ENCODE data around the gene LRRC4B. TPM values are rescaled to one million over a fixed set of nuclear protein-coding genes. Genes with fewer than 3 reads are reported as not detected.
"Not testable (repeated sequence)": the region's sequence is repeated elsewhere in the genome, so short reads cannot be mapped to it uniquely, and the experiment has no call there.

Gene LRRC4B
- total RNA-seq, 8 experiments from 2014 or later = 0.10 to 45.8 (median 17.2) TPM

- ATAC-seq (replicated peaks in 6 of 8) = no peak
- Histone ChIP-seq H3K27ac (no peak overlapping the region), H3K4me1 (replicated peaks in 1 of 2) (no peaks in the 10 kb centered on the region), H3K4me3 (no peak overlapping the region)
- in situ Hi-C loops (cut with MboI; ENCODE audit: low pct_unique_long_range_greater_than_20kb in 2 of 9, low sequenced_read_pairs in 9 of 9, unreplicated experiment in 9 of 9) = no loop called here
- WGBS, 10 experiments = 13 to 92% (median 46%) methylated on average over 1 to 3 of the region's 3 CpGs; no CpG with 5 or more reads in 4 of the 10 experiments
Measured at GRCh38 chr19:50590191-50590590, 22.0 kb upstream of the LRRC4B start.

GRCh38 chr19:50581795-50582660 lies 13.8 kb upstream of the LRRC4B start:
- 0 to 100% (median 60%) methylated on average over 1 to 3 of the region's 24 CpGs; no CpG with 5 or more reads in 1 of the 10 experiments for WGBS, 10 experiments
- H3K27ac ChIP-seq; in situ Hi-C loops (cut with MboI; ENCODE audit: low pct_unique_long_range_greater_than_20kb in 2 of 9, low sequenced_read_pairs in 9 of 9, unreplicated experiment in 9 of 9); ATAC-seq (replicated peaks in 6 of 8); H3K4me3 ChIP-seq; H3K4me1 ChIP-seq (replicated peaks in 1 of 2): not testable (repeated sequence)

GRCh38 chr19:50580970-50581634 lies 12.9 kb upstream of the LRRC4B start:
- in situ Hi-C loops (cut with MboI; ENCODE audit: low pct_unique_long_range_greater_than_20kb in 2 of 9, low sequenced_read_pairs in 9 of 9, unreplicated experiment in 9 of 9) = no loop called here

GRCh38 chr19:50580240-50580639 lies 12.0 kb upstream of the LRRC4B start:
- no peak for ATAC-seq (replicated peaks in 6 of 8)
- Histone ChIP-seq H3K27ac (no peak overlapping the region), H3K4me1 (replicated peaks in 1 of 2) (no peaks in the 10 kb centered on the region), H3K4me3 (no peak overlapping the region)
- in situ Hi-C loops (cut with MboI; ENCODE audit: low pct_unique_long_range_greater_than_20kb in 2 of 9, low sequenced_read_pairs in 9 of 9, unreplicated experiment in 9 of 9) = no loop called here
- WGBS, 10 experiments = 60 to 100% (median 82%) methylated on average over 2 to 6 of the region's 6 CpGs; no CpG with 5 or more reads in 1 of the 10 experiments

More at GRCh38 chr19:50580970-50581634, 12.9 kb upstream of the LRRC4B start:
- Histone ChIP-seq H3K27ac (no peak overlapping the region), H3K4me1 (replicated peaks in 1 of 2) (no peaks in the 10 kb centered on the region), H3K4me3 (no peak overlapping the region)
- WGBS, 10 experiments = 19 to 89% (median 66%) methylated on average over 1 to 10 of the region's 13 CpGs; no CpG with 5 or more reads in 1 of the 10 experiments
- peak in 3 of 8 experiments; percentile 27 to 55 (median 47) for ATAC-seq (replicated peaks in 6 of 8)

GRCh38 chr19:50576769-50577168 lies 8.5 kb upstream of the LRRC4B start:
- H3K4me1 ChIP-seq (replicated peaks in 1 of 2); H3K27ac ChIP-seq; in situ Hi-C loops (cut with MboI; ENCODE audit: low pct_unique_long_range_greater_than_20kb in 2 of 9, low sequenced_read_pairs in 9 of 9, unreplicated experiment in 9 of 9); ATAC-seq (replicated peaks in 6 of 8); H3K4me3 ChIP-seq: not testable (repeated sequence)
- 0 to 100% (median 15%) methylated on average over 1 to 3 of the region's 3 CpGs; no CpG with 5 or more reads in 4 of the 10 experiments for WGBS, 10 experiments

- H3K27ac ChIP-seq = no peak overlapping the region
- H3K4me1 ChIP-seq (replicated peaks in 1 of 2) = no peaks in the 10 kb centered on the region
- no peak for ATAC-seq (replicated peaks in 6 of 8)
- 20 to 94% (median 66%) methylated on average over 2 to 12 of the region's 13 CpGs; no CpG with 5 or more reads in 1 of the 10 experiments for WGBS, 10 experiments
- in situ Hi-C loops (cut with MboI; ENCODE audit: low pct_unique_long_range_greater_than_20kb in 2 of 9, low sequenced_read_pairs in 9 of 9, unreplicated experiment in 9 of 9) = no loop called here
- H3K4me3 ChIP-seq = no peak overlapping the region
Measured at GRCh38 chr19:50573741-50574461, 5.7 kb upstream of the LRRC4B start.

- peaks cover 0 to 3% of the 10 kb centered on the region in 2 donors for H3K4me1 ChIP-seq (replicated peaks in 1 of 2)
- 39 to 100% (median 64%) methylated on average over 1 to 8 of the region's 11 CpGs; no CpG with 5 or more reads in 3 of the 10 experiments for WGBS, 10 experiments
- in situ Hi-C loops (cut with MboI; ENCODE audit: low pct_unique_long_range_greater_than_20kb in 2 of 9, low sequenced_read_pairs in 9 of 9, unreplicated experiment in 9 of 9) = no loop called here
- ATAC-seq (replicated peaks in 6 of 8) = no peak
- no peak overlapping the region for H3K4me3 ChIP-seq
- H3K27ac ChIP-seq = no peak overlapping the region
Measured at GRCh38 chr19:50570997-50571396, 2.8 kb upstream of the LRRC4B start.

- Histone ChIP-seq H3K4me1 (replicated peaks in 1 of 2) (peaks cover 9 to 12% of the 10 kb centered on the region in 2 donors), H3K4me3 (no peak overlapping the region), H3K27ac (no peak overlapping the region)
- whole genome bisulfite sequencing, 10 experiments = 20 to 90% (median 73%) methylated on average over 1 to 7 of the region's 19 CpGs; no CpG with 5 or more reads in 7 of the 10 experiments
- in situ Hi-C loops (cut with MboI; ENCODE audit: low pct_unique_long_range_greater_than_20kb in 2 of 9, low sequenced_read_pairs in 9 of 9, unreplicated experiment in 9 of 9) = no loop called here
- ATAC-seq (replicated peaks in 6 of 8) = no peak
Measured at GRCh38 chr19:50569938-50570540, 1.8 kb upstream of the LRRC4B start.

GRCh38 chr19:50568728-50569698 lies 778 bp upstream of the LRRC4B start:
- Histone ChIP-seq H3K4me3 (no peak overlapping the region), H3K27ac (no peak overlapping the region), H3K4me1 (replicated peaks in 1 of 2) (peaks cover 19 to 22% of the 10 kb centered on the region in 2 donors)
- no peak for ATAC-seq (replicated peaks in 6 of 8)
- 0 to 50% methylated on average over 1 to 4 of the region's 20 CpGs; no CpG with 5 or more reads in 8 of the 10 experiments for WGBS, 10 experiments
- in situ Hi-C loops (cut with MboI; ENCODE audit: low pct_unique_long_range_greater_than_20kb in 2 of 9, low sequenced_read_pairs in 9 of 9, unreplicated experiment in 9 of 9) = no loop called here

- Histone ChIP-seq H3K4me1 (replicated peaks in 1 of 2) (peaks cover 35 to 37% of the 10 kb centered on the region in 2 donors), H3K4me3 (peak overlapping the region; percentile 53 to 83 (median 77)), H3K27ac (peak overlapping the region; percentile 71)
- peak in 5 of 8 experiments; percentile 31 to 57 (median 52) for ATAC-seq (replicated peaks in 6 of 8)
- in situ Hi-C loops (cut with MboI; ENCODE audit: low pct_unique_long_range_greater_than_20kb in 2 of 9, low sequenced_read_pairs in 9 of 9, unreplicated experiment in 9 of 9) = no loop called here
- no CpG with 5 or more reads among the region's 38 CpGs for WGBS, 10 experiments
Measured at GRCh38 chr19:50567052-50567841, 988 bp downstream of the LRRC4B start.
